DMS53 (cell line): ENCODE data around the gene TRAK1.

Experiments used
- DNase-seq: peaks from one replicate; lab custom pipeline; 2025; lab: John Stamatoyannopoulos, UW

Gene TRAK1

DNA sequence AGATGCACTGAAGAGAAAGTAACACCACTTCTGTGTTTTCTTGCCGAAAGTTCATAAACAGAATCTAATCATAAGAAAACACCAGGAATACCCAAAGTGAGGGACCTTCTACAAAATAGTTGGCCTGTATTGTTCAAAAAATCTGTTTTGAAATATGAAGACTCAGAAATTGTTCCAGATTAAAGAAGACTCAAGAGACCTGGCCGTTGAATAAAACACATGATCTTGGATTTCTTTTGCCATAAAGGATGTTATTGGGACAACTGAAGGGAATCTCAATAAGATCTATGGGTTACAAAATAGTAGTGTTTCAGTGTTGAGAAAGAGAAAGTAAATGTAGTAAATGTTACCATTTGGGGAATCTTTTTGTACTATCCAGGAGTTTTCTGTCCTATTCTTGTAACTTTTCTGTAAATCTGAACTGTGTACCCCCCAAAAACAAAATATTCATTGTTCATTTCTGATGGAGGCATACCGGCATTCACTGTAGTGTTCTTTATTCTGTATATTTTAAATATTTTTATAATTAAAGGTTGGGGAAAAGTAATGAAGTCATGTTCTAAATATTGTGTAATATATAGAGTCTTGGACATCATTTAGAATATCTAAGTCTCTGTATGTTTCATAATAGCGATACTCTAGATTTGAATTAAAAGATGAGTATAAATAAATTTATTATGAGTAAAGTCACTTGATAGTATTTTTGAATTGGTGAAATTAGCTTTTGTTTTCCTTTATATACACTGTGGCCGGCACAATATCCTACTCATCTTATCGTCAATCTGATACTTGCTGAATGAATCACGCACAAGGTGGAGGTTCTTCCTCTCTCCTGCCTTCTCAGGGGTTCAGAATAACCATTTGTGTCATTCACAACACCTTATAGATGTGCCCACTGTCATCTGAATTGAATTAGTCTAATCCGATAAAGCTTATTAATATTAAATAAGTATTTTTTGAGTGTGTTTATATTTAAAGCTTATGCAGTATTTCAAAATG, 66.7 kb downstream of the TRAK1 start:
- no peak for DNase-seq

DNA sequence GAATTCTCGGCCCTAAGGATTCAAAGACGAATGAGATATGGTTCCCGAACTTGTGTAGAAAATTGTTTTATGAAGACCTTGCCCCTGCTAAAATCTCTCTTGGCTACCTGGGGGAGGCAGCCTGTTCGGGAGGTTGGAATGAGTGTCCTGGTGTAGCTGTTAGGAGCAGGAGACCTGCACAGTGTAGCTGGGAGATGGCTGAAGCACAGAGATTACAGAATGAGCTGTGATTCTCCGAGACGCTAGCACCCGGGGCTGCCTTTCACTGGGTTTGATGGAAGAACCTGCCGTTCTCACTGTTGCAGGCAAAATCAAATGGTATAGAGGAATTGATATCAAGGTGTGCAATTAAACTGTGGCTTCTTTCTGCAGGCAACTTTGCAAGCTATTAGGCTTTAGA, 68.0 kb downstream of the TRAK1 start:
- DNase-seq: no peak

DNA sequence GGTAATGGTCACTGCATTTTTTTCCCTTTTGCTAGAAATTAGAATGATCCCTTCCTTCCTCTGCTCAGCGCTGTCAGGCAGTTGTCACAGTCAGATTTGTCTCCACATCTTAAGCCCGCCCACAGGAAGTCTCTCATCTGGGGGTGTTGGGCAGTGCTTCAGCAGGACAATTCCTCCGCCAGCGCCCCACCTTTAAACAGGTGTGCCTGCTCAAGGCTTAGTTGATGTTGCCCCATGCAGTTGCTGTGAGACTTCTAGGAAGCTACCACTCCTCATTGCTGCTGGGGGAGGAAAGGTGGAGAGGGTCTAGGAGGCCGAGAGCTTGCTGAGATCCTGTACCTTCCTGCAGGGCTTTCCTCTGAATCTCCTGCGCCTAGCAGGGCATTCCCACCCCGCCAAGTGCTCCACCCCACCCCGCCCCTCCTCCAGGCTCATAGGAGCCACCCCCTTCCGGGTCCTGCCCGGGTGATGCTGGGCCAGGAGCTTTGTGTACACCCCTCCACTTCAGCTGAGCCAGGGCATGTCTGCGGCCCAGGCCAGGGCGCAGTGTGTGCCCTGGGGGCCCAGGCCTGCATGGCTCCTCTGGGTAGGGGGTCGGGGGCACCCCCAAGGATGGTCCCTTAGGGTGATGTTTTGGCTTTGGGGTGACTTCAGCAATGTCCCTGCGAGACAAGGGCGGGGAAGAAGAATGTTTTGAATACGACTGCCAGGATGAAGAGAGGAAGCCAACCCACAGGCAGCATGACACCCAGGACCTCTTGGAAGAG, 68.7 kb downstream of the TRAK1 start:
- no peak for DNase-seq

DNA sequence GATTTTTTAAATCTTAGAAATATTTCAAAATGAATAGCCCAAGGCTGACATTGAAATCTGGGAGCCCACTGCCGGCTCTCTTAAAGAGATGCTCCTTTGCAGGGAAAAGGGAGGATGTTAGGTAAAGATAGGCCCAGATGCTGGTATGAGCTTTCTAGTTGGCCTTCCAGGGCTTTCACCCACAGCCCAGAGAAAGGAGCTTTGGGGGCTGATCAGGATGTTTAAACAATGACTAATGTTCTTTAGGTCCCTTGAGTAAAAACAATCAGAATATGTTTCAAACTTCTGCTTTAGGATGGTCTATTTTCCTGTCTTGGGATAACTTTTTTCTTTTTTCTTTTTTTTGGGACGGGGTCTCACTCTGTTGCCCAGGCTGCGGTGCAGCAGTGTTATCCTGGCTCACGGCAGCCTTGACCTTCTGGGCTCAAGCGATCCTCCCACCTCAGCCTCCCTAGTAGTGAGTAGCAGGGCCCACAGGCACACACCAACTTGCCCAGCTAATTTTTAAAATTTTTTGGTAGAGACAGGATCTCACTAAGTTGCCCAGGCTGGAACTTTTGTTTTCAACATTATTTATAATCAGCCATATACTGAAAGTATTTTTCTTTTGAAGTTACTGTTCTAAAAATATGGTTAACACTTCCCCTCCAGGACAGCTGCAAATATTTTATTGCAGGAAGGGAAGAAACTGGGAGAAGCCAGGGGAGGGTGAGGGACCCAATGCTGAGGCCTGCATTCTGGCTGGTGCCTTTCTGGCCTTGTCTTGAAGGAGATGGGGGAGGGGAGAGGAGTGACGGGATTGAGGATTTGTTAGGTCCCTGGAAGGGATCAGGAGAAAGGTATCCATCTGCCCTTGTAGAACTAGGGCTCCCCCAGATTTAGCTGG, 70.1 kb downstream of the TRAK1 start:
- peak; percentile 0 for DNase-seq

DNA sequence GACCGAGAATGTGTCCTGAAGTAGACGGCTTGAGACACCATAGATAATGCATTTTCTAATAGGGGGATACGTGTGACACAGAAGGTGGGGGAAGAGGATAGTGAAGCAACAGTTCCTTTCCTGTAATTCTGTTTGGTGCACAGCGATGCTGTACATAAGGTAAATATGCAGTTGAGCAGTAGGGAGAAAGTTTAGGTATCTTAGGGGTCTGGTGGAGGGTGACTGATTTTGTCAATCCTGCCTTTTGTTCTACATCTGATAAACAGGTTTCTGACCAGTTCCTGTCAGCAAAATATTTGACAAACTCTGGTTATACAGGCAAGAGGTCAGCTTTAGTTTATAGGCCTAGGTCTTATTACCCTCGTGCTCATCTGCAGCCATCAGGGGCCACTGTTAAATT, 71.3 kb downstream of the TRAK1 start:
- DNase-seq: no peak

DNA sequence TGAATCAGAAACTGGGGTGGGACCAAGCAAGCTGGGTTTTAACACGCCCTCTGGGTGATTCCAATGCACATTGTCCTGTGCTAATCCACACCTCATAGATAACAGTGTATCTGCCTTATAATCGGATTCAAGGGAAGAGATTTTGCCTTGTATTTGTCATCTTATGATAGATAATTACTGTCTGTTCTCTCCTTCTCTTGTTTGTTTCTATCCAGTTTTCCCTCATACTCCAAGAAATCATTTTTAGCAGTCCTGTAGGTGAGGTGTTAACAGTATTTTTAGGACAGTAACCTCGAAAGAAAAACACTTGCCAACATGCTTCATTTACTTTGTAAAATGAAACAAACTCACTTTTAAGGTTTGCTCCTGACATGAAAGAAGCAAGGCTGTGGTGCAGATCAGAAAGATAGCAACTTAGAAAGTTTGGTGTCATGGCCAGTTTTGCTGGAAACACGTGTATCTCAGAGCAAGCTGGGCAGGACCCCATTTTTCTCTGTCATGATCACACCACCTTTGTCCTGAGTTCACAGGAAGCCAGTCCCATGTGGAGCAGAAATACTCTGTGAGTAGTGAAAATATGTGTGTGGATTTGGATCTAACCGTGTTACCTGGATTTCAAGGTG, 72.6 kb downstream of the TRAK1 start:
- no peak for DNase-seq

DNA sequence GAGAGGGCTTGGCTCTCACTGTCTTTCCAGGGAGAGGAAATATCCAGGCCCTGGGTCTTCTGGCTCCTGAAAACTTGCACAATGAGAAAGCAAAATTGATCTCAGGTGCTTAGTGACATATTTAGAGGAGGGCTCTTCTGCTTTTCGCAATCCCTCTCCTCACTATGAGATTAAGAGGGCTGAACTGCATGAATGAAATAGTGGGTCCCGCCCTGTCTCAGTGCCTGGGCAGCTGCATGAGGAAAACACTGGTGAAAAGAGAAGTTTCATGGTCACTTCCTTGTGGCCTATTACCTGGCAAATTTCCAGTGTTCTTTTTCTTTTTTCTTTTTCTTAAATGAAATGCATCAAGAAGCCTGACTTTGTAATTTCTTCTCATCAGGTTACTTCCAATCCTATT, 73.5 kb downstream of the TRAK1 start:
- DNase-seq: no peak

DNA sequence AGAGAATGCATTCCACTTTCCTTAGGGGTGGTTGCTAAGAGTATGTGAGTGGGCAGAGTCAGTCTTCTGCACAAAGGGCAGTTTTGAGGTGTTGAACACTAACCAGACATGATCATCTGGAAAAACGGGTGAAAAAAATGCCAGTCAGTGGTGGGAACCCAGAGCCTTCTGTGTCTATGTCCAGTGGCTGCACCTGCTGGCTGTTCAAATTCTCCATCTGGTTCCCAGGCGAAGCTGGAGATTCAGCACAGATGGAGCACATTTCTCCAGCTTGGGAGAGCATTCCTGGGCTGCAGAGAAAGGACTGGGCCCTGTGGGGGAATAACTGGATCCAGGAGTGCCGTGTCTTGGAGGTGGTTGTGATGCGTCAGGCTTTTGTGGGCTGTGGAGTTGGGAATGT, 74.1 kb downstream of the TRAK1 start:
- DNase-seq: no peak

DNA sequence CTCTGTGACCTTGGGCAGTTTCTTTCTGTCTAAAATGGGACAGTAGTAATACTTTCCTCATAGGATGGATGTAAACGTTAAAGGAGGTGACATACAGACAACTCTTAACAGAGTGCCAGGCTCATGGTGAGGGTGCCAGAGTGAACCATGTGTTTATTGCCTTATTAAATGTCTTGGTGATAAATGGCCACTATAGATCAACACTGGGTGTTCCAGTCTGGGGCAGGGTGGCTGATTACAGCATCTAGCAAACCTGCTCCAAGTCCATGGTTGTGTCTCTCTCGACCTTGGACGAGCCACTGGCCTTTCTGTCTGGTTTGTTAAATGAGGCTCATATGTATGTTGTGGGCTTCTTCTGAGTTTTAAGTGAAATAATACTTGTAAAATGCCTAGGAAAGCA, 75.1 kb downstream of the TRAK1 start:
- no peak for DNase-seq

DNA sequence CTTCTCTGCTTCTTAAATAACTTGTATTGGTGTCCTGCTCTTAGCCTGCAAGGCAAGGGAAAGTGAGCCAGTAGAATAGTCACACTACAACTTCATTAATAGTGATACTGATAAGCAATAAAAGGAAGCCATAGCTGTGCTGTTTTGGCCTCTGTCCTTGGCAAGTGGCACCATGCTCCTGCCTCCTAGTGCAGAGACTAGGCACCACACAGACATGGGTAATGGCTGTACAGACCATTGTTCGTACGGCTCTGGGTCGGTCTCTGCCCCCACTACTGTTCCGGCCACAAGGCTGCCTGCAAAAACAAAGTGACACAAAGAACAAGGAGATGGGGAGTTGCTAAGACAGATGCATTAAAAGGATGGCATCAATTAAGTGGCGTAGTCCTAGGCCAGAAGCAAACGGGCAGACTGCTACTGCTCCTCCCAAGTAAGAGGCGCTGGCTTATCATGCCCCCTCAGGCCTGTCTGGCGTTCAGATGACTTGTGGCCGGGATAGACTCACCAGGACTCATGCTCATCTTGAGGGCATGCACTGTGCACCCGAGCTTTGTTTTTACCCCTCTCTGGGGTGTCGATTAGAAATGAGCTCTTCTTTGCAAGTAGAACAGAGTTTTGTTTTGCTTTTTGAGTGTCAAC, 75.6 kb downstream of the TRAK1 start:
- no peak for DNase-seq

DNA sequence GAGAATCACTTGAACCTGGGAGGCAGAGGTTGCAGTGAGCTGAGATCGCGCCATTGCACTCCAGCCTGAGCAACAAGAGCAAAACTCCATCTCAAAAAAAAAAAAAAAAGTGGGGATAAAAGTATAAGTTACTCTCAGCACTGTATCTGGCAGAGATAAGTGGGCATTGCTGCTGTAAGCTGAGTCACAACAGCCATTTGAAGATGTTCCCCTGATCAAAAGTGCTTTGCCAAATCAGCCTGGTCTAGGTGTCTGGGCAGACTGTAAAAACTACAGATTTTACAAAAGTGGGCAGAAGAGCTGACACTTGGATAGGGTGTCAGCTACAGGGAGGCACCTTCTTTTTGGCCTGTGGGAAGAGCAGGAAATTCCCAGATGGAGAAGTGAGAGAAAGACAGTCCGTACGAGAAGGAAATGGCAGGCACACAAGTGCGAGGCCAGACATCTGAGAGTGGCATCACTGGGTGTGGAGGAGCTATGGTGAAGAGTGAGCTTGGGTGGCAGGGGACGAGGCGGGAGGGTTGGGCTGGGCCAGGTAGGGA, 78.5 kb downstream of the TRAK1 start:
- DNase-seq: no peak

DNA sequence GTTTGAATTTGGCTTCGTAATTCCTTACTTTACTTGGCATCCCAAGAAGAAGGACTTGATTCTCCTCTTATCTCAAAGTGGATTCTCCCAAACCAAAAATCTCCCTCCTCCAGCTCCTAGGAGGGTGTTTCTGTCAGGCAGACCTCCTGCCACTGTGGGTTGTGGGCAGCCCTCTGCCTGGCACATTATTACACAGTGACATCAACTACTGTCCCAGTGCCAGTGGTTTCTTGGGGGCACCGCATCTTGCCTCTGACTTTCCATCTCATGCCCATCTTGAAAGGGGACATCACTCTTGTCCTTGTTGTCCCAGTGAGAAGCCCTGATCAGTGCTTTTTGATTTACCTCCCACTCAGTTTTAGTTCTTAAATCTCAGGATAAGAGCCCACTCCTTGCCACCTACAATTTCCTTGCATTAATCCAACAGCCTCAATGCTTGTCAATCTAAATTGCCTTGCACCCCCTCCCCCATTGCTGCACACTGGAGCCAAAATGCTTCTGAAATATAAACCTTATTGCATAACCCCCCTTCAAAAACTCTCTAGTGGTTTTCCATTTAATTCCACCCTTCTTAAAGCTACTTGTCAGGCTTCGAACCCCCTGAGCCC, 81.0 kb downstream of the TRAK1 start:
- no peak for DNase-seq

DNA sequence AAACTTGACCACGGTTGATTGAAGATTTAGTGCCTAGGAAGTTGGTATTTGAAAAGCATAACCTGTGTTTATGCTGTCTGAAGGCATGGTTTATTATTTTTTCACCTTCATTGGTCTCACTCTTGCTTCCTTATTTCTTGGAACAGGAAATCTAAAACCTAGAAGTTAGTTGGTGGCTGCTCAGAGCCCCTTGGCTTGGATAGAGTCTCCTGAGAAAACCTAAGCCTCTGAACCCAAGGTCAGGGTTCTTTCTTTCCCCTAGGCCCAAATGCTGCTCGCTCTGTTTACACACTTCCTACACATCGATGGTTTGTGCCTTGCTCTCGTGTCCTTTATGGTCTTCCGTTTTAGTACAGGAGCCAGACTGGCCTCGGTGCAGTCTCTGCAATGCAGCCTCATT, 82.2 kb downstream of the TRAK1 start:
- DNase-seq: no peak

DNA sequence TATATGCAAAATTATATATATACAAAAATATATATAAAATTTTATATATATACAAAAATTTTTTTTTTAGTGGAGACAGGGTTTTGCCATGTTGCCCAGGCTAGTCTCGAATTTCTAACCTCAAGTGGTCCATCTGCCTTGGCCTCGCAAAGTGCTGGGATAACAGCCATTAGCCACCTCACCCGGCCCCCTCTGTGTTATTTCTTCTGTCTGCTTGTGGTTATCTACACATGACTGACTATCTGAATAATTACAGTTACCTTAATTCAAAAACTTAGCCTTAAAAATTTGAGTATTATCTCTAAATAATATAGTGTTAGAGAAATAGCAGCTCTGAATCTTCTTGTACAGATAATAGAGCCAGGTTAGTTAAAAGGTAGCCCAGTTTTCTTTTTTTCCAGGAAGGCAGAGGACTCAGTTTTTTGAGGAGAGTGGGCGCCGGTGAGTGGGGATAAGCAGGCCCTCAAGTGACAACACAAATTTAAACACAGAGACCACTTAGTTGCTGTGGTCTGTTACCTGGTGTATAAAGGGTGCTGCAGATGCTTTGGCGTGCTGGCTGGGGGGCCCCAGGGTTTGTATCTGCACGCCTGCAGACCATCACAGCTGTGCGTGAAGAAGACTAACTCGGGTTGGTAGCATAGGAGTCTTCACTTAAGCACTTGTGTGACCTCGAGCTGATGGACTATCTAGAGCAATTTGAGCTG, 83.7 kb downstream of the TRAK1 start:
- DNase-seq: no peak

DNA sequence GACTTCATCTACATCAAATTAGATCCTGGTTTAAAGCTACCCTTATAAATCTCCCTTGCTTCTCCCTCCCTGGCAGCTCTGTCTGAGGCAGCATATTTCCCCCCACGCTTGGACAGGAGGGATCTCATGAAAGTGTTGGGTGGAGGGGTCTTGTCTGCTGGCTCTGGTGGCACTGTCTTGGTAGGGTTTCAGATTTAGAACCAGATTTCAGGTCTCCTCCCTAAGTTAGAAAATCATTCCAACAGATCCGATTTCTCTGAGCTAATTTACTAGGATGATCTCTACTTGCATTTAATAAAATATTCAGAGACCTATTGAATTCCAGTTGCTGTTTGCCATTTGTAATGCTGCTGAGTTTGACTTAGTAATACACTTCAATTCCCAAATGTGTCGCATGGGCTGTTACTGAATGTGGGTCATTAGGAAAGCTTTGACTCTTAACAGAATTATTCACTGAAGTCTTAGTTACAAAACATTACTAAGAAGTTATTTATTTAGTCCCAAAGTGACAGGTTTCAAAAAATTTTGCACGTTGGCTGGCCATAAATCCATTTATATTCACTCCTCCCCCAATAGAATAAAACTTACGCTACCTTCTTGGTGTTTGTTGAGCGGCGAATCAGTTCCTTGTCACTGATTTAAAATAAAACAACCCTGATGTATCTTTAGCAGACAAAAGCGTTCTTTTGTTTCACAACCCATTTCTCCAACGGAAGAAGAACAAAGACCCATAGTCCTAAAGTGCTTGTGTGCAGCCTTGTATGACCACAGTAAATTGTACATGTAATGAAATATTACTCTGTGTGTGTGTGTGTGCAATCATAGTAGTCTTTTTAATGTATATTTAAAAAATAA, 84.5 kb downstream of the TRAK1 start:
- DNase-seq: no peak

DNA sequence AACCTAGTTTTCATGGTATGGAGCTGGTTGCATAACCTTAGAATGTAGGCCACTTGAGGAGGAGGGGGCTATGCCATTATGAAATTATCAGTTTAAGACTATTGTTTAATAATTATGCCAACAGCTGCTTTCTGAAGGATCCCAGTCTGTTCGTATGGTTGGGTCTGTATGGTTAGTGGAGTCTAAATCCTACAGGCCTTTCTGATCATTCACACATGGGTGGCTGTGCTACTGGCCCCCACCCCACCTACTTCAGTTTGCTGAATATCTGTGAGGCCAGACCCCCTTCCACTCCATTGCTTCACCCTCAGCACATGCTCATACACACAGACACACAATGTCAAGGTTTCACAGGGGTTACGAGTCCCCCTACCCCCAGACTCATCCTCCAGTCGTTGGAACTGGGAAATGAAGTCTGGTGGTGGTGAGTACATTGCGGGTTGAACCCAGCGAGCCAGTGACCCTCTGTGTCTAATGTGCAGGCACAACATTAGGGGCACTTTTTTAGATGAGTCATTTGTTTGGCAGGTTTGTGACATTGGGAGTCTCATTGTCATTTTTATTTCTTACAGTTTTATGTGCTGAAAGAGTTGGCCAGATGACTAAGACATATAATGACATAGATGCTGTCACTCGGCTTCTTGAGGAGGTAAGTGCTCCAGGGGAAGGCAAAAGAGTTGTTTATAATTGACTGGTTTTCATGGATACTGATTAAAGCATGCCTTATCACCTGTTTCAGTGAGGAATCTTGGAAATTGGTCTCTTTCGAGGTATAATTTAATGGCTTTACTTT, 85.3 kb downstream of the TRAK1 start:
- DNase-seq: no peak

DNA sequence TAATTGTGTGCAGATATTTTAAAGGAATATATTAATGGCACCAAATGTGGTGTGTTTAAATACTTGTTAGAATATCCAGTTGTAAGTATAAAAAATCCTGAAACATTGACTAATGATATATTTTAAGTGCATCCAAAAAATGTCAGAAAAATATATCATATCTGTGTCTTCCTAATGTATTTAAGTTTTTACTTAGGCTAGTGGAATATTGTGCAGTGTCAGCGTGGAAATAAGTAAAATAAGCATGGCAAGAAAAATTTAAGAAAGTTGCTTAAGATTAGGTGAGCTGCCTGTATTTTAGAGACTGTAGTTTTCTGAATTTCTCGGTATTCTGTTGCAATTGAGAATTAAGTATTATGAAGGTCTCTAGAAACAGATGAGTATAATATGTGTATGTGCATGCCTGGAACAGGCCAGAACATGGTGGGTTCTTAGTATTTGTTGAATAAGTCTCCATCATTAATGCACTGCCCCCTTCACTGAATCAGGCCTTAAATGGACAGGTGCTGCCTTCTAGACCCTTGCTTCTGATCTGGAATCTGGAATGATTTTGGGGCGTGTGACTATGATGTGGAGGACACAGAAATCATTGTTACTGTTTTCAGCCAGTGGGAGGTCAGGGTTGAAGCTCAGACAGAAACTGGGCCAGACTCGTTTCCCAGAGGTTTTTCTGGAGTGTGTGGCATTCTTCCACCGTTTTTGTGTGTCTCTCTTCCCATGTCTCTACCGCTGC, 86.1 kb downstream of the TRAK1 start:
- no peak for DNase-seq
